RWPE1 (cell line): ENCODE measurements around the gene SELENOS.

Experiments
- CTCF ChIA-PET: fragments of 350-600 bp; sonication (Branson Sonifier 250); formaldehyde crosslinking; extraction: SDS; loops from one replicate; lab custom pipeline; 2021; lab: Yijun Ruan, JAX
- POLR2A ChIA-PET: fragments of 400-600 bp; formaldehyde crosslinking; extraction: SDS; loops from one replicate; lab custom pipeline; 2020; ENCODE audit warnings: antibody characterized with exemption; ENCODE audit not compliant: low non-redundant PET; lab: Yijun Ruan, JAX
- DNase-seq: peaks from one replicate; pipeline ENCODE4 v3.0.0; 2012; ENCODE audit warnings: low spot score
- H3K27ac ChIP-seq: fragments of 450-650 bp; 2 replicates; pipeline ENCODE4 v1.5.1; 2017
- CTCF ChIP-seq: fragments of 450-650 bp; conservative IDR thresholded peaks from 2 replicates; pipeline ENCODE4 v1.5.1; 2017; ENCODE audit warnings: low read depth, mild to moderate bottlenecking

SELENOS gene

DNA sequence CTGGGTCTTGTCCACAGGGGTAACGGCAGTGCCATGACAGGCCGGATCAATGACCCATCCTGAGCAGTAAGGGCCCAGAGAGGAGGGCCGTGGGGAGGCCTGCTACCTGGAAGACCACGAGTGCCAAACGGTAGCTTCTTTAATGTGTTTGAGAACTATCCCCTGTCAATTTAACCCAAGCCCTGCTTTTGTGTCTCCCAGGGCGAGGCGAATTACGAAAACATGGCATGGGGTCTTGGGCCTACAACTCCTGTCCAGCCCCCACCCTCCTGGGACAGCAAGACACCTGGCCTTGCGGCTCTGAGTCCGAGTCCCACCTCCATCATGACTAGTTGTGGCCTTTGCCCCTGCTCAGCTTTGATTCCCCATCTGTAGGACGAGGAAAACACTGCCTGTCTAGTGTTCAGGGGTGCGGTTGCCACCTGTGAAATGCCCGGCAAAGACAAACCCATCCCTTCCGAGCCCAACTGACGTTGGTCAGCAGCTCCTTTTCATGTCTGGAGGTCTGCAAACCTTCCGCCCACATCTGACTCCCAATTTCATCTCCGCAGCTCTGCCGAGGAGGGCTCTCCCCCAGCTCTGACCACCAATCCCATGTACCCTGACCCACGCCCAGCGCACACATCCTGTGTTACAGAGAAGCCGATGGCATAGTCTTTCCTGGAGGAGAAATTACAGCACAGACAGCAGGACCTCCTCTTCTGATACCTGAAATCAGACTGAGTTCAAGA lies 46.7 kb upstream of the SELENOS start:
- CTCF ChIA-PET, result no interaction called here
- no peak for TF ChIP-seq CTCF
- POLR2A ChIA-PET, result no interaction called here
- no peak for DNase-seq
- H3K27ac ChIP-seq, result no peak overlapping the region

DNA sequence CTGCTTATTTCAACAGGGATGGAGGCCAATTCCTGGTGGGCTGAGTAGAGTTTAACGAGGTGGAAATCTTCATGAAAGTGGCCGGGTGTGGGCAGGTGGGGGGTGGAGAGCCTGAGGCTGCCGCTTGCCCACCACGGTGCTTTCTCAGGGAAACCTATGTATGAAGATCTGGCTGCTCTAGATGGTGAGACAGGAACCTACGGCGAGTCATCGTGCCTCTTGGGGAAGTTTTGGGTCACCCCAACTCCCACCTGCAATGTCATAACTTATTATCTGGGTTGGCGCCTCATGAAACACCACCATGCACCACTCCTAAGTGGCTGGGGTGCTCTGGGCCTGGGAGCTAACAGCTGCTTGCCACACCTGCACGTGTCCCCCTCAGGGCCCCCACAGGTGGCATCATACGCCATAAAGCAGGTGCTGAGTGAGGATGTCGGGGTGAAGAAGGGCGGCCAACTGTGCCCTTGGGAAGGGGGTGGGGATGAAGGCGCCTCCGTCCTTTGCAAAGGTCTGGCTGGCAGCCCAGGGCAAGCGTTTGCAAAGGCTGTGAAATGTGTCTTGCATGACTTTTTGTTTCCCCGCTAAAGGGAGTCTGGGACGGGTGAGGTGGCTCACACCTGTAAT lies 45.7 kb upstream of the SELENOS start:
- TF ChIP-seq CTCF, result no peak
- no peak overlapping the region for H3K27ac ChIP-seq
- no peak for DNase-seq
- POLR2A ChIA-PET, result no interaction called here
- CTCF ChIA-PET, result no interaction called here

- CTCF ChIA-PET, result no interaction called here
These were observed 44.9 kb upstream of the SELENOS start for GRCh38 chr15:101322016-101322695.

DNA sequence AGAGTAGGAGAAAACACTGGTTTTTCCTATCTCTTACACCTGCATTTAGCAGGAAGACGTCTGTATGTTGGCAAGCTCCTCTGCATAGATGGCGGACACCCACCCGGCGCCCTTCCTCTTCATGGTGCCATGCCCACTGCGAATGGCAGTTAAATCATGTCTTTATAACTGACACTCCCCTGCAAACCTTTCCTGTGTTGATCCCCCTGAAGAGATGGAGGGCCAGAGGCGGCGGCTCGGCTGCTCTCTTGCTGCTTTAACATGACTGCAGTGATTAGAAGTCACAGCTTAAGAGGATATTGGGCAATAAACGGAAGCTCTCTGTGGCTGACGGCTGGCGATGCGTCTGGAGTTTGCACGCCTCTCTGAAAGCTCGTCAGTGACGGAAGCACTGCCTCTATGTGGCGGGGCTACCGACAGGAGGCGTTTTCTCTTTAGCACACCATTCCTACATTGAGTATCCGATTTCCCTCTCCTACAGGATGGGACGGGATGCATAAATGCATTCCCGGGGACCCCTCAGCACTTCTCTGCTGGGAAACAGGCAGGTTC lies 43.3 kb upstream of the SELENOS start:
- POLR2A ChIA-PET, result no interaction called here
- CTCF ChIA-PET, result interaction anchor here (1.2 kb wide), 1 partner anchor 21 kb away, joined by 4 read pairs; no protein-coding TSS in a partner anchor
- no peak overlapping the region for H3K27ac ChIP-seq
- TF ChIP-seq CTCF, result no peak
- DNase-seq, result no peak

More at GRCh38 chr15:101322016-101322695, 44.9 kb upstream of the SELENOS start:
- no peak for TF ChIP-seq CTCF
- H3K27ac ChIP-seq, result no peak overlapping the region
- POLR2A ChIA-PET, result no interaction called here
- DNase-seq, result no peak

GRCh38 chr15:101318839-101319238 lies 41.6 kb upstream of the SELENOS start:
- CTCF ChIA-PET, result no interaction called here
- DNase-seq, result no peak

More at GRCh38 chr15:101318839-101319238, 41.6 kb upstream of the SELENOS start:
- POLR2A ChIA-PET, result no interaction called here
- H3K27ac ChIP-seq, result no peak overlapping the region
- no peak for TF ChIP-seq CTCF
